MM.1S (cell line): Measurements from ENCODE around the gene SLC24A3.

Experiments used
- DNase-seq: peaks from one replicate; pipeline ENCODE4 v3.0.0-alpha.2; 2015
- H2AFZ ChIP-seq: fragments of 300-600 bp; sonication (generic); 2 replicates; pipeline ENCODE4 v1.6.0; 2016; ENCODE audit warnings: antibody characterized with exemption, low read length
- H3F3A ChIP-seq: fragments of 300-600 bp; sonication (generic); 2 replicates; pipeline ENCODE4 v1.6.1; 2016; ENCODE audit warnings: mild to moderate bottlenecking, antibody characterized with exemption, low read length, moderate library complexity, mixed read lengths; ENCODE audit not compliant: insufficient read depth
- H3K27ac ChIP-seq: fragments of 300-600 bp; sonication (generic); 2 replicates; pipeline ENCODE4 v1.5.1; 2016; ENCODE audit warnings: mild to moderate bottlenecking, low read length
- H3K27me3 ChIP-seq: fragments of 300-600 bp; sonication (generic); replicated peaks from 2 replicates; pipeline ENCODE4 v1.6.0; 2016; ENCODE audit warnings: low read length; ENCODE audit not compliant: insufficient read depth
- H3K36me3 ChIP-seq: fragments of 300-600 bp; sonication (generic); replicated peaks from 2 replicates; pipeline ENCODE4 v1.6.1; 2016; ENCODE audit warnings: mild to moderate bottlenecking, low read length, mixed read lengths; ENCODE audit not compliant: insufficient read depth
- H3K4me1 ChIP-seq: fragments of 300-600 bp; sonication (generic); 2 replicates; pipeline ENCODE4 v1.6.1; 2016; ENCODE audit warnings: low read length, mixed read lengths
- H3K4me2 ChIP-seq: fragments of 300-600 bp; sonication (generic); 2 replicates; pipeline ENCODE4 v1.6.0; 2016; ENCODE audit warnings: low read depth, low read length
- H3K4me3 ChIP-seq: fragments of 300-600 bp; sonication (generic); 2 replicates; pipeline ENCODE4 v1.5.1; 2016; ENCODE audit warnings: low read length, mixed read lengths
- H3K79me2 ChIP-seq: fragments of 300-600 bp; sonication (generic); 2 replicates; pipeline ENCODE4 v1.6.1; 2016; ENCODE audit warnings: mixed run types, low read length, mixed read lengths
- H3K9ac ChIP-seq: fragments of 300-600 bp; sonication (generic); 2 replicates; pipeline ENCODE4 v1.6.1; 2016; ENCODE audit warnings: low read length, mixed read lengths
- H3K9me2 ChIP-seq: fragments of 300-600 bp; sonication (generic); replicated peaks from 2 replicates; pipeline ENCODE4 v1.6.1; 2016; ENCODE audit warnings: mild to moderate bottlenecking, low read length, mixed read lengths; ENCODE audit not compliant: insufficient read depth
- H3K9me3 ChIP-seq: fragments of 300-600 bp; sonication (generic); replicated peaks from 2 replicates; pipeline ENCODE4 v1.6.1; 2016; ENCODE audit warnings: mild to moderate bottlenecking, low read length, mixed read lengths; ENCODE audit not compliant: insufficient read depth
- H4K20me1 ChIP-seq: fragments of 300-600 bp; sonication (generic); 2 replicates; pipeline ENCODE4 v1.6.1; 2016; ENCODE audit warnings: mild to moderate bottlenecking, low read length, moderate library complexity, mixed read lengths; ENCODE audit not compliant: insufficient read depth
- CTCF ChIP-seq: fragments of 300-600 bp; sonication (generic); IDR thresholded peaks from 2 replicates; pipeline ENCODE4 v1.5.1; 2016; ENCODE audit warnings: antibody characterized with exemption, low read length, mixed read lengths
- EZH2 ChIP-seq: fragments of 300-600 bp; sonication (generic); optimal IDR thresholded peaks from 2 replicates; pipeline ENCODE3; 2017; ENCODE audit warnings: low read depth, mild to moderate bottlenecking, antibody characterized with exemption, low read length, mixed read lengths
- EZH2phosphoT487 ChIP-seq: fragments of 300-600 bp; sonication (generic); IDR thresholded peaks from 2 replicates; pipeline ENCODE4 v1.6.1; 2018; ENCODE audit warnings: antibody characterized with exemption, low read length

The SLC24A3 gene

GRCh38 chr20:19682249-19682648, 469.8 kb downstream of the SLC24A3 start:
- Histone ChIP-seq H3K27ac (no peak overlapping the region), H3K9me2 (no peaks in the 10 kb centered on the region), H3K79me2 (no peaks in the 10 kb centered on the region), H3K9ac (no peak overlapping the region), H3K9me3 (no peaks in the 10 kb centered on the region), H3K27me3 (no peaks in the 10 kb centered on the region), H2AFZ (no peak overlapping the region), H3K4me2 (no peak overlapping the region), H4K20me1 (no peaks in the 10 kb centered on the region), H3K4me3 (no peak overlapping the region), H3K4me1 (no peaks in the 10 kb centered on the region), H3F3A (no peaks in the 10 kb centered on the region), H3K36me3 (no peaks in the 10 kb centered on the region)
- no peak for DNase-seq
- TF ChIP-seq EZH2phosphoT487 (no peak), CTCF (no peak), EZH2 (no peak)

GRCh38 chr20:19683188-19683587, 470.7 kb downstream of the SLC24A3 start:
- Histone ChIP-seq H3K9ac (no peak overlapping the region), H3K27me3 (no peaks in the 10 kb centered on the region), H3K4me1 (no peaks in the 10 kb centered on the region), H3K79me2 (no peaks in the 10 kb centered on the region), H3K4me2 (no peak overlapping the region), H3K4me3 (no peak overlapping the region), H3K27ac (no peak overlapping the region), H3K9me3 (no peaks in the 10 kb centered on the region), H2AFZ (no peak overlapping the region), H4K20me1 (no peaks in the 10 kb centered on the region), H3K9me2 (no peaks in the 10 kb centered on the region), H3K36me3 (no peaks in the 10 kb centered on the region), H3F3A (no peaks in the 10 kb centered on the region)
- no peak for DNase-seq
- TF ChIP-seq EZH2 (no peak), CTCF (no peak), EZH2phosphoT487 (no peak)

GRCh38 chr20:19683822-19684221, 471.4 kb downstream of the SLC24A3 start:
- H3K36me3 ChIP-seq, result no peaks in the 10 kb centered on the region
- H3K9ac ChIP-seq, result no peak overlapping the region
- H3F3A ChIP-seq, result no peaks in the 10 kb centered on the region
- H3K27ac ChIP-seq, result no peak overlapping the region
- no peaks in the 10 kb centered on the region for H3K4me1 ChIP-seq
- H2AFZ ChIP-seq, result no peak overlapping the region
- no peaks in the 10 kb centered on the region for H3K9me2 ChIP-seq
- no peaks in the 10 kb centered on the region for H4K20me1 ChIP-seq
- DNase-seq, result no peak
- H3K27me3 ChIP-seq, result no peaks in the 10 kb centered on the region
- H3K4me2 ChIP-seq, result no peak overlapping the region
- TF ChIP-seq CTCF (no peak), EZH2 (no peak), EZH2phosphoT487 (no peak)
- H3K79me2 ChIP-seq, result no peaks in the 10 kb centered on the region
- H3K4me3 ChIP-seq, result no peak overlapping the region
- no peaks in the 10 kb centered on the region for H3K9me3 ChIP-seq
